ENCODE data around the gene KIAA0586.
A peak's percentile ranks its signal among the peaks of the same experiment; 100 is the strongest.
"Not testable (repeated sequence)": the region's sequence is repeated elsewhere in the genome, so short reads cannot be mapped to it uniquely, and the experiment has no call there.

The KIAA0586 gene

DNA sequence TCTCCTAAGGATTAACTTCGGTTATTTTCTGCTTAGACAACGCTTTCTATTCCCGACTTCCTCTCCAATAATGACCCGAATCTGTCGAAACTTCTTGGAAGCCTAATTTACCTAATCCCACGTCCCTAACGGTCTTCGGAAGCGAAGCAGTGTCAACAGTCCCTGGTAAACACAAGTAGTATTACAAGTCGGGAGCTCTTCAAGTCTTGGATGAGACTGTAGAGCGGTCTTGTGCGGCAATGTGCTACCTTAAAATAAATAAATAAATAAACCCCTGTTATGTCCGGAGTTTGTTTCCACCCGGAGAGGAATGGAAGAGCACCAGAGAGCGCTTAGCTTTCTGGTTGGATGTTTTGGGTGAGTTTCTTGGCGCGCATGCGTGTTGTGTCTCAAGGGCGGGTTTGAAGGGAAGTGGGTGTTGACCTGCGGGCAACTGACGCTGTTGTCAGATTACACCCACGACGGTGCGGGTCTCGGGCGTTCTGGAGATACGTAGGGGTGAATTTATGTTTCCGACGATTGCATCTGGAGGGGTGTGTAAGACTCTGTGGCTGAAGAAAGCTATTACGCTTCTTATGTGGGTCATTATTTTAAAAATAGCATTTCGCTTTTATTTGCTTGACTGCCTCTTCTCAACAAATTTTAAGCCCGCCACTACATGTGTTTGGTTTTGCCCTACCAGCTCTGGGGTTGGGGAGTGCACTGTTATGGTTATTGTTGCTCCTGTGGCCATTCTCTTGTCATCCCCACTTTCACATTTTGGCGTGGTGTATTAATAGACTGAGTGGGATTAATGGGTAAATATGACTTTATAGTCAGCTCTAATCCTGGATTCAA is at the start of gene KIAA0586, which contains the start of gene TIMM9:
TSS of gene KIAA0586 (plus strand) at position 439 of the 837 bp plus-strand sequence. CDS start 546 bp downstream, outside the sequence.
TSS of gene TIMM9 (minus strand) at position 251 of the 837 bp plus-strand sequence. CDS start 15,586 bp downstream, outside the sequence.
- peak; percentile 93 for DNase-seq

DNA sequence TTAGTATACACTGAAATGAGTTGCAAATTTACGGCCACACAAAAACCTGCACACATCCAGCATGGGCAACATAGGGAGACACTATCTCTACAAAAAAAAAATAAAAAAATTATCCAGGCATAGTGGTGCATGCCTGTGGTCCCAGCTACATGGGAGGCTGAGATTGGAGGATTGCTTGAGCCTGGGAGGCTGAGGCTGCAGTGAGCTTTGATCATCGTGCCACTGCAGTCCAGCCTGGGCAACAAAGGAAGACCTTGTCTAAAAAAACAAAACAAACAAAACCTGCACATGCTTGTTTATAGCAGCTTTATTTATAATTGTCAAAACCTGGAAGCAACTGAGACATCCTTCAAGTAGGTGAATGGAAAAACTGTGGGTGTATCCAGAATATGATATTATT is 36.7 kb upstream of the KIAA0586 start:
- no peak for DNase-seq

DNA sequence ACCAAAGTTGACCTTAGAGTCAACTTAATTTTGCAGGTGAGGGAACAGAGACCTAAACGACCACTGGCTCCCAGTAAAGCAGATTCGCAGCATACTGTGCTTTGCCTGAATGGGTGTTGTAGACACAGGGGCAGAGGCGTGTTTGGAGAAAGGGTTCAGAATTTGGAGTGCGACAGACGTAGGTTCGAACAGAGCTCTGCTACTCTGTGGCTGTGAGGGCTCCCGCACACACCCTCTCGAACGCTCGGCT is 32.0 kb upstream of the KIAA0586 start:
- DNase-seq: no peak

DNA sequence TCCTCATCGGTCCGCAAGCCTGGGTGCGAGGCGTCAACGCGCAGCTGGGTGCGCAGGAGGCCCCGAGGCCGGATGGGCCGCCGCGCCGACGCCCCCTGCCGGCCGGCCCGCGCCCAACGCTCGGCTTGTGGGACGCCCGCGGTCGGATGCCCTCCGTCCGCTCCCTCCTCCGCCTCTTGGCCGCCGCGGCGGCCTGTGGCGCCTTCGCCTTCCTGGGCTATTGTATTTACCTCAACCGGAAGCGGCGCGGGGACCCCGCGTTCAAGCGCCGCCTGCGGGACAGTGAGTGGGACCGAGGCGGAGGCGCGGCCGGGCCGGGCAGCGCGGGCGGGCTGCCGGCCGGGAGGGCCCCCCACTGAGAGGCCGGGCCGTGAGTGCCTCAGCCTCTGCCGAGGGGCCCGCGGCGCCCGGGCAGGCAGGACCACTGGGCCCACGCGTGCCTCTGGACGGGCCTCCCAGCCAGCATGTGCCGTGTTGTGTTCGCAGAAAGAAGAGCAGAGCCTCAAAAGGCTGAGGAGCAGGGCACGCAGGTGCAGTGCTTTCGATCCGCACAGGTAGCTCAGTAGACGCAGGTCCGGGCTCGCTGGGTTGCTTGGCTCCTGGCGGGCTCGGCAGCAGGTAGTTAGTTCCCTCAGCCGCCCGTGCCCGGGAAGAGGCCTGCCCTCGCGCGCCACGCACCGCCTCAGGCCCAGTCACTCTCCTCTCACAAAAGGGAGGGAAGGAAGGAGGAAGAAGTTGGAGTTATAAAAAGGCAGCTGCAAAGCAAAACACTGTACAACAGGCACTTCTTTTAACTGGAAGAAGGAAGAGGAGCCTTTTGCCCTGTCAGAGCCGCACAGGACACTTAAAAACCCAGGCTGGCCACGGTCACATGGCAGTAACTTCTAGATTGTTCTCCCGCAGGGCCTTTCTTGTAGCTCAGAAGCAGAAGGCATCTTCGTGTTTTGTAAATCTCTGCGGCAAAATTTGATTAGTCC is 31.4 kb upstream of the KIAA0586 start, which contains the start of gene TOMM20L:
TSS of gene TOMM20L (plus strand) at position 119 of the 977 bp plus-strand sequence. CDS start at position 147, 28 bp downstream.
- DNase-seq: peak; percentile 28

DNA sequence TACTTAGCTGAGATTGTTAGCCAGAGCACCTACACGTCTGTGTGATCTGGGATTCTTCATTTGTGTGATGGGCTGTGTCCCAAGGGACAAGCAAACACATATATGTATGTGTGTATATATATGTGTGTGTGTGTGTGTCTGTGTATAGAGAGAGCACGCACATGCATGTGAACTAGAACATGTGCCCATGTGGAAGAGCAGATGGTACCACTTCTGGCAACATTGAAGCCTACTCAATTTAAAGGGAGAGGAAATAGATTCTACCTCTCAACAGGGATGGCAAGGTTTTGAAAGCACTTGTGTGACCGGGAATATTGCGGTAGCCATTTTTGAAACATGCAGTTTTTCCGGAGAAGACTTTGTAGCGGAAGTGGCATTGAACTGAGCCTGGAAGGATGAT is 30.4 kb upstream of the KIAA0586 start:
- no peak for DNase-seq

DNA sequence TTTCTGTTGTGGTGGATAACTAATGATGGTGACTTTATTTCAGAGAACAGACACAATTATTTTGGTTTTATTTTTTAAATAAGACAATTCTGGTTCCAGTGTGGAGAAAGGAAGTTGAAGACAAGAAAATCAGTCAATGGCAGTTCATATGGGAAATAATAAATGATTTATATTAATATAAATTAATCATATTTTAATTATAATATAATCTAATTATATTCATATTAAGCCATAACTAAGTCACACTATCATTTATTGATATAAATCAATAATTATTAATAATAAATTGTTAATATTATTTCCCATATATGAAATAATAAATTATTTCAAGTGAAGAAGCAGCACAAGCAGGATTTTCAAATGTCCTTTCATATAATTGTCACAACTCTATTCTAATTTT is 29.0 kb upstream of the KIAA0586 start:
- no peak for DNase-seq

DNA sequence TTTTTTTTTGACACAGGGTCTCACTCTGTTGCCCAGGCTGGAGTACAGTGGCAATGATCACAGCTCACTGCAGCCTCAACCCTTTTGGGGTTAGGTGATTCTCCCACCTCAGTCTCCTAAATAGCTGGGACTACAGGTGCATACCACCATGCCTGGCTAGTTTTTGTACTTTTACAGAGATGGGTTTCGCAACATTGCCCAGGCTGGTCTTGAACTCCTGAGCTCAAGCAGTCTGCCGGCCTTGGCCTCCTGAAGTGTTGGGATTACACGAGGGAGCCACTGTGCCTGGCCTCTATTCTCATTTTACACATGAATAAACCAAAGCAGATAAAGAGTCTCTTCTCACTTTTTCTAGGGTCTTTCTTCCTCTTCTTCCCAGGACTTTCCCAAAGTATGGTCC is 28.6 kb upstream of the KIAA0586 start:
- DNase-seq: no peak

DNA sequence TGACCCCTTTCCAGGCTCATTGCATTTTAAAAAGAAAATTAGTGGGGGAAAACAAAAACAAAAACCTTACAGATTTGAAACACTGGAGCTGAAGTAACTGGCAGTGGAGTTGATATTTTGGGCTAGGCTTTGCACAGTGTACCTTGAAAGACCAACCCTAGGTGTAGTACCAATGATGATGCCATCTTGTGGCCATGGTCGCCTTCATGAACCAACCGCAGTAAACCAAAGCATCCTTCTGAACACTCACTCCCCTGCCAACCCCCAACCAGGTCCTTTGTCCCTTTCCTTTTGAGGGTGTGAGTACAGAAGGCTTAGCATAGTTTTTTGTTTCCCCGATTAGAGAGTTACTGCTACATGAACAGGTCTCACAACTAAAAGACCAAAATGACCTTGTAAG is 25.9 kb upstream of the KIAA0586 start:
- DNase-seq: no peak

DNA sequence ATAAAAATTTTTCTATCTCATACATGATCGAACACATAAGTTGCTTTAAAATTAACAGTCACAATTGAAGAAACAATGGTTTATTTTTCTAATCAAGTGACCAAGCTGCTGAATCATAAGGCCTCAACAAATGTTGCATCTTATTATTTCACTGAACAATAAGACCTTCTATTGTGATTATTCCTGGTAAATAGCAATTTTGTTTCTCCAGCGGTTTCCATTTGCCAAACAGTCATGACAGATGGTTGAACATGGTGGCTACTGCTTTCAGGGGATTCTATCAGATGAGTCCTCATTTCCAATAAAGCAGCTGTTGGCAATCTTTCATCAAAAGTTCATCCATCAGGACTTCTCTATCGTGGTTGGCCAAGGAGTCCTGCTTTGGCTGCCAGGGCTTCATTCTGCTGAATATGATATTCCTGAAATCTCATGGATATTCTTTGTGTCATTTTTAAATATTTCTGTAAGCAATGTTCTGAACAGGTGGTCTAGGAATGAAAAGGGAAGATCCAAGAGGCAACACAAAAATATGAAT is 18.8 kb upstream of the KIAA0586 start:
- DNase-seq: no peak

DNA sequence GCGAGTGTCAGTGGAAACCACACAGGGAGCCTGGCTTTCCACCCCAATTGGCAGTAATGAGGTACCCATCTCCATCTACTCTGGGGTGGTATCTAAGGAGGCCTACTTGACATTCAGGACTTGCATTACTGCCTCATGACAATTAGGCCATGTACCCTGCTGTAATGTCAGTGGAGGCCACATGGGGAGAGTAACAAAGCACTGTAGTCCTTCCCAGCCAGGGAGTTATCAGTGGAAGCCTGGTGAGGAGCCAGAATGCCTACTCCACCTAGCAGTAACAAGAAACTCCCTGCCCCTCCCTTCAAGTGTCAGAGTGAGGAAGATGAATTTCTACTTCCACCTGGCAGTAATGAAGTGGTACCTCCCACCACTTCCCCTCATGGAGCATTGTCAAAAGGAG is 12.7 kb upstream of the KIAA0586 start:
- DNase-seq: no peak

DNA sequence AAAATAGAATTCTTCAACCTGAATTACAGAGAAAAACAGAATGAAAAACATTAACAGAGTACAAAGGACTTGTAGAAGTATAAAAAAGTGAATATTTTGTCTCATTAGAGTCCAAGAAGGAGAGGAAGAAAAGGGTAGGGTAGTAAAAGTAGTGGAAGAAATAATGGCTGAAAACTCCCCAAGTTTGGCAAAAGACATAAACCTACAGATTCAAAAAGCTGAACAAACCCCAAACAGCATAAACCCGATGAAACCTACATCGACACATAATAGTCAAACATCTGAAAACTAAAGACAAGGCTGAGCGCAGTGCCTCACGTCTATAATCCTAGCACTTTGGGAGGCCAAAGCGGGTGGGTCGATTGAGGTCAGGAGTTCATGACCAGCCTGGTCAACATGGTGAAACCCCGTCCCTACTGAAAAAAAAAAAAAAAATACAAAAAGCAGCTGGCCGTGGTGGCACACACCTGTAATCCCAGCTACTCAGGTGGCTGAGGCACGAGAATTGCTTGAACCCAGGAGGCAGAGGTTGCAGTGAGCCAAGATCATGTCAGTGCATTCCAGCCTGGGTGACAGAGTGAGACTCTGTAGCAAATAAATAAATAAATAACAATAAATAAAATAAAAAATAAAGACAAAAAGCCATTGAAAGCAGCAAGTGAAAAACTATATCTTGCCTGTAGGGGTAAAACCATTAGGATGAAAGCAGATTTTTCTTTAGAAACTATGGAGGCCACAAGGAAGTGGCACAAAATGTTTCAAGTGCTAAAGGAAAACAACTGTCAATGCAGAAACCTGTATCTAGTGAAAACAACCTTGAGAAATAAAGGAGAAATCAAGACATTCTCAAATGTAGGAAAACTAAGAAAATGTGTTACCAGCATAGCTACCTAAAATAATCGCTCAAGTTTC is 11.6 kb upstream of the KIAA0586 start:
- no peak for DNase-seq

DNA sequence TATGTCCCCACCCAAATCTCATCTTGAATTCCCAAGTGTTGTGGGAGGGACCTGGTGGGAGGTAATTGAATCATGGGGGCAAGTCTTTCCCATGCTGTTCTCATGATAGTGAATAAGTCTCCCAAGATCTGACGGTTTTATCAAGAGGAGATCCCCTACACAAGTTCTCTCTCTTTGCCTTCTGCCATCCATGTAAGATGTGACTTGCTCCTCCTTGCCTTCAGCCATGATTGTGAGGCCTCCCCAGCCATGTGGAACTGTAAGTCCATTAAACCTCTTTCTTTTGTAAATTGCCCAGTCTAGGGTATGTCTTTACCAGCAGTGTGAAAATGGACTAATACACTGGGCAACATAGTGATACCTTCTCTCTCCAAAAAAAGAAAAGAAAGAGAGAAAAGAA is 10.6 kb upstream of the KIAA0586 start:
- DNase-seq: not testable (repeated sequence)

DNA sequence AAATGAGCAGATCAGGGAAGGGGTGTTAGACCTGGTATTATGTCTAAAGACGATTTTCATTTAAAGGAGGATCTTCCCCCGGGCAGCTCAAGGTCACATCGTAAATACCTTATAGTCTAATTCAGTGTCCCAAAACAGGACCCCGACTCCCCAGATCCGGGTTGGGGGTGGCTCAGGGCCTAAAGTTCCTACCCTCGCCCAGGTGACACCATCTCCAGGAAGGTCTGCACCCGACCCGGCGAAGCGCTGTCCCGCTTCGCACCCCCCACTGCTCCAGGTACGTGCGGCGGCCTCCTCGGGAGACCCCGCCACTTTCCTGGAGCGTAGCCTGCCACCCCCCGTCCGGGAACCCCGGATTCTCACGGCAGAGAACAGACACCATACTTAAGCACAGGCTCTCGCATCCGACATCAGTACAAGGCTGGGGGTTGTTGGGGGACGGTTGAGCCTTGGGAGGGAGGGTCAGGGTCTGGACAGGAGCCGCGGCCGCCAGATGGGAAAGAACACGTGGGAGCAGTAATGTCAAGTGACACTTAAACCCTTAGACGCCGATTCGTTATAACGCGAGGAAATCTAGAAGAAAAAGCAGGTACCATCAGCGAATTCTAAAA is 744 bp upstream of the KIAA0586 start:
- peak; percentile 9 for DNase-seq

DNA sequence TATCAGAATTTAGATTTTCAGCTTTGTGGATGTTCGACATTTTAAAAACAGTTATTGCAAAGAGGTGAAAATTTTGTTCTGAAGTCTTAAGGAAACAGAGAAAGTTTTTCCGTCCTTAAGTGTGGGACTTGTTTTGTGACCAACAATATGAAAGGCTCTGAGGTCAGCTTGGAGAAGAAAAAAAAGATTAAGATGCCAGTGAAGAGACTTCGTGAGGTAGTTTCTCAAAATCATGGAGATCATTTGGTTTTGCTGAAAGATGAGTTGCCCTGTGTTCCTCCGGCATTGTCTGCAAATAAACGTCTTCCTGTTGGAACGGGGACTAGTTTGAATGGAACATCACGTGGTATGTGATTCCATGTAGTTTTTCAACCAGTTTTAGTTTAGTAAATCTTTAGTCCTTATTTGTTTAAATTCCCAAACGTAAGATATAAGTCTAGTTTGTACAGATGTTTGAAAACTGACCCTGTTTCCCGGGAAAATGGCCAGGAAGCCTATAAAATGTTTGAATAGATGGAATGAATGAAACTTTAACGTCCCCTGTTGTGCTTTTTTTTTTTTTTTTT is 682 bp downstream of the KIAA0586 start:
- DNase-seq: peak; percentile 50

DNA sequence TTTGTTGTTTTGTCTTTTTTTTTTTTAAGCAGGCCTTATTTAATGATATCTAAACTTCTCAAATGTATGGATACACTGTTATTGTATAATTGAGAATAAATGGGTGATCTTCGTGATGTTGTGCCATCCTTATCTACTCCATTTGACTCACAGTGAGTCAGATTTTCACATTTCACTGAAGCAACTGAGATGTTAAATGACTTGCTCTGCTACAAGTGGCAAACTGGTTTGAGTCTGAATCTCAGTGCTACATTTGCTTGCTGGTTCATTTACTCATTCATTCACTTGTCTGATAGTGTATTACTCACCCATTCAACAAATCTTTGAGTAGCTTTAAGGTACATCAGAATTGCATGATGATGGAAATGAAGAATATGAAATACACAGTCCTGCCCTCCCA is 2.6 kb downstream of the KIAA0586 start:
- DNase-seq: no peak

DNA sequence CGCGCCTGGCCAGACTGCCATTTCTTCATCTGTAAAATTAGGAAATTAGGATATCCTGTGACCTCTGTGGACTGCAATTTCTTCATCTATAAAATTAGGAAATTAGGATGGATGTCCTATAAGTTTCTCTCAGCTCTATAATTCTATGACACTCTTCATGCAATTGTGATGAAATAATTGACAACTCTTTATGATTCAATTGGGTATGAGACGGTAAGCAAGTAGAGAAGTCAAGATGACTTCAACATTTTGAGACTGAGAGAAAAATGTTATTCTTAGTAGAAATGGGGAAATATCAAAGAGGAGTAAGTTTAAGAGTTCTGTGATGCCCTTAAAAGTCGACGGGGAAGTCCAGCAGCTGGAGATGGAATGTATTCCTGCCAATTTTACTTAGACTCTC is 12.0 kb downstream of the KIAA0586 start:
- DNase-seq: no peak

DNA sequence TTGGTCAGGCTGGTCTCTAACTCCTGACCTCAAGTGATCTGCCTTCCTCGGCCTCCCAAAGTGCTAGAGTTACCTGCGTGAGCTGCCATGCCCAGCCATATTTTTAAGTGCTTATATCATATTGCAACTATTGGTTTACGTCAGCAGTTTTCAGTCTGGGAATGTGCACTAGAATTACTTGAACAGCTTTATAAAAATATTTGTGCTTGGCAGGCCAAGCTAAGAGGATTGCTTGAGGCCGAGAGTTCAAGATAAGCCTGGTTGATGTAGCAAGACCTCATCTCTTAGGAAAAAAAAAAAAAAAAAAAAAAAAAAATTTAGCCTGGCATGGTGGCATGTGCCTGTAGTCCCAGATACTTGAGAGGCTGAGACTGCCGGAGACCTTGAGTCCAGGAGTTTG is 17.1 kb downstream of the KIAA0586 start:
- no peak for DNase-seq

DNA sequence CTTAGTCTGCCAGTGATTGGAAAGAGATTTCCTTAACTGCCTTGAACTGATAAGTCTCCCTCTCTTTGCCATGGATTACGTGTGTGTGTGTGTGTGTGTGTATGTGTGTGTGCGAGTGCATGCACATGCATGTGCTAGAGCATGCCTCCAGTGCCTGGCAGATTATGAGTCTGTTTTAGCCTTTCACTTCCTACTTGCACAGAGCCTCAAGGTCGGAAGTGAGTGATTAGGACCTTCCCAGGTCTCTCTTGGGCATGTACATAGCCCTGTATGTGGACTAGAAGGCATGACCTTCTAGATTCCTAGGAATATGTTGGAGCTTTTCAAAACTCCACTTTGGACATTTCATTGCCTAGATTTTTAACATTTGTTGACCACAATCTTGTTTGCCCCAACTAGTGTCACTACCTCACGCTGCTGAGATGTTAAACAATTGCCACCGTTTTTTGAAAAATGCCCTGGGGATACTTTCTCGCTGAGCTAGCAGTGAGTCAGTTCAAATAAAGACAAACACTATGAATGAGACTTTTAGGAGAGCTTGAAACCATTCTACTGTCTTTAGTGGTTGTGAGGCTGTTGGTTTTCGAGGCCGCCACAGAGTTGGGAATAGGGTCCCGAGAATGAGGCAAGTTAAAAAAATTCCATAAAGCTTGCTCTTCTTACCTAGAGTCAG is 28.2 kb downstream of the KIAA0586 start:
- no peak for DNase-seq

DNA sequence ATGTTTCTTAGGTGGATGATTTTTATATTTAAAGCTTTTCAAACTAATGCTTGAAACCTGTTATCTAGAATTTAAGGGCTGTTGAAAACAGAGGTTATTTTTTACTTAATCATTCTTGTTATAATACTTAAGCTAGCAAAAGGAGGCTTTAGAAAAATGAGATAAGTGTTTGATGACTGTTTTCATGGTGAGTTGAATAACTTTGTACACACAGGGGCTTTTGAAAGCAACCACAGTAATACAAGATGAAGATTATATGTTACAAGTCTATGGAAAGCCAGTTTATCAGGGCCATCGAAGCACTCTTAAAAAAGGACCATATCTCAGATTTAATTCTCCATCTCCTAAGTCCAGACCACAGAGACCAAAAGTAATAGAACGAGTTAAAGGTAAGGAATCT is 33.3 kb downstream of the KIAA0586 start:
- no peak for DNase-seq

DNA sequence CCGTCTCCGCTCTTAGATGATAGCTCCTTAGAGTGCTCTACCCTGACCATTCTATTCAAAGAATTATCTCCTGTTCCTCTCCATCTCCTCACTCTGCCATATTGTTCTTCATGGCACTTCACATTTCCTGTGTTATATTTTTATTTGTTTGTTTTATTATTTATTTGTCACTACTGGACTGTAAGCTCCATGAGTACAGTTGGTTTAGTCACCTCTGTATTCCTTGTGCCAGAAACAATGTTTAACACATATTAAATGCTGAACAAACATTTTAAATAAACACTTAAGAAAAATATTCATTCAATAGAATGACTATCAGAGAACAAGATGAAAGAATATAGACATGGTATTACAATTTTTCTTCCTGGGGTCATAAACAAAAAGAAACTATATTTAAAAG is 35.6 kb downstream of the KIAA0586 start:
- no peak for DNase-seq

DNA sequence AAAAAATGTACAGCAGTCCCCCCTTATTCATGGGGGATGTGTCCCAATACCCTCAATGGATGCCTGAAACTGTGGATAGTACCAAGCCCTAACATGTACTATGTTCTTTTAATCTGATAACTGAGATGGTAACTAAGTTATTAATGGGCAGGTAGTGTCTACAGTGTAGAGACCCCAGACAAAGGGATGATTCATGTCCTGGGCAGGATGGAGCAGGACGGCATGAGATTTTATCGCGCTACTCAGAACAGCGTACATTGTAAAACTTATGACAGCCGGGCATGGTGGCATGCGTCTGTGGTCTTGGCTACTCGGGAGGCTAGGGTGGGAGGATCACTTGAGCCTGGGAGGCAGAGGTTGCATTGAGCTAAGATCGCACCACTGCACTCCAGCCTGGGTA is 37.1 kb downstream of the KIAA0586 start:
- no peak for DNase-seq
